ENCODE results near the gene SPATA33. TPM values are rescaled to one million over a fixed set of nuclear protein-coding genes. Genes with fewer than 3 reads are reported as not detected.
A peak's percentile ranks its signal among the peaks of the same experiment; 100 is the strongest.

SPATA33 gene
- total RNA-seq, 1 experiment from 2014 or later = 17.4 TPM

GRCh38 chr16:89638455-89638854 lies 19.2 kb upstream of the SPATA33 start:
- WGBS (ENCODE audit: extremely low coverage, insufficient read length, low lambda C conversion rate) = no CpG with 5 or more reads among the region's 10 CpGs
- Histone ChIP-seq H3K23me2 (ENCODE audit: insufficient read length, low read depth, low read length, poor library complexity, severe bottlenecking) (no peaks in the 10 kb centered on the region), H2BK5ac (ENCODE audit: insufficient read length, low read length) (no peak overlapping the region), H2BK20ac (ENCODE audit: low read depth, low read length, poor library complexity, severe bottlenecking) (no peak overlapping the region), H4K8ac (replicated peaks; ENCODE audit: insufficient read length, low read depth, low read length) (no peak overlapping the region), H2AK5ac (ENCODE audit: insufficient read length, low read length) (no peak overlapping the region), H4K5ac (ENCODE audit: insufficient read length, low read depth, low read length) (no peak overlapping the region), H2BK15ac (ENCODE audit: low read depth, low read length) (no peak overlapping the region), H3K23ac (ENCODE audit: insufficient read length, low read depth, low read length) (no peak overlapping the region), H2BK120ac (ENCODE audit: low read depth, low read length, poor library complexity, severe bottlenecking) (no peak overlapping the region), H3K79me1 (ENCODE audit: insufficient read depth, low read depth, low read length, poor library complexity, severe bottlenecking) (no peaks in the 10 kb centered on the region), H2AFZ (ENCODE audit: low read length) (no peak overlapping the region), H3K9me3 (ENCODE audit: control insufficient read depth, low read depth, low read length) (no peaks in the 10 kb centered on the region), H3K4ac (ENCODE audit: low read depth, low read length) (no peak overlapping the region), H2BK12ac (ENCODE audit: insufficient read length, low read depth, low read length) (no peak overlapping the region), H3K27ac (ENCODE audit: insufficient read length, low read depth, low read length) (no peak overlapping the region), H3T11ph (ENCODE audit: low read length) (no peak overlapping the region), H3K4me1 (ENCODE audit: insufficient read depth, low read length) (no peaks in the 10 kb centered on the region), H3K4me2 (ENCODE audit: insufficient read depth, insufficient read length, low read length) (no peak overlapping the region), H3K56ac (ENCODE audit: insufficient read length, low read depth, low read length) (no peak overlapping the region), H4K20me1 (ENCODE audit: control insufficient read depth, insufficient read depth, insufficient read length) (no peaks in the 10 kb centered on the region), H3K27me3 (ENCODE audit: insufficient read depth, low read length) (peaks cover 2% of the 10 kb centered on the region; the same call in 1 of the 2 replicates), H3K79me2 (ENCODE audit: insufficient read depth, low read length) (no peaks in the 10 kb centered on the region), H4K91ac (ENCODE audit: insufficient read length, low read depth, low read length) (no peak overlapping the region), H3K14ac (ENCODE audit: insufficient read depth, low read length) (no peak overlapping the region), H3K18ac (ENCODE audit: insufficient read length, low read depth, low read length) (no peak overlapping the region), H3K9ac (ENCODE audit: extremely low read depth, insufficient read length, low read length) (no peak overlapping the region)
- H3K4me1 Mint-ChIP-seq = peaks cover 10 to 11% of the 10 kb centered on the region in 2 experiments
- H3K9me3 Mint-ChIP-seq = no peaks in the 10 kb centered on the region
- DNase-seq = no peak
- no peaks in the 10 kb centered on the region for H3K36me3 Mint-ChIP-seq (ENCODE audit: insufficient read depth in 1 of 3, low read depth in 3 of 3)
- no peak overlapping the region for H3K27ac Mint-ChIP-seq
- 0 out of 5 replicates have a peak overlapping the region, but pooled peaks of 1 of the 2 experiments have one; percentile 17 for H3K4me3 Mint-ChIP-seq
- peaks cover 19% of the 10 kb centered on the region for H3K27me3 Mint-ChIP-seq (ENCODE audit: low read depth)
- TF ChIP-seq CTCF (conservative IDR thresholded peaks at IDR 0.05) = no peak
